ENCODE results near the gene SBSN. TPM values are rescaled to one million over a fixed set of nuclear protein-coding genes. Genes with fewer than 3 reads are reported as not detected.

SBSN gene
- total RNA-seq, 1 donor from 2014 or later: 0.29 TPM

DNA sequence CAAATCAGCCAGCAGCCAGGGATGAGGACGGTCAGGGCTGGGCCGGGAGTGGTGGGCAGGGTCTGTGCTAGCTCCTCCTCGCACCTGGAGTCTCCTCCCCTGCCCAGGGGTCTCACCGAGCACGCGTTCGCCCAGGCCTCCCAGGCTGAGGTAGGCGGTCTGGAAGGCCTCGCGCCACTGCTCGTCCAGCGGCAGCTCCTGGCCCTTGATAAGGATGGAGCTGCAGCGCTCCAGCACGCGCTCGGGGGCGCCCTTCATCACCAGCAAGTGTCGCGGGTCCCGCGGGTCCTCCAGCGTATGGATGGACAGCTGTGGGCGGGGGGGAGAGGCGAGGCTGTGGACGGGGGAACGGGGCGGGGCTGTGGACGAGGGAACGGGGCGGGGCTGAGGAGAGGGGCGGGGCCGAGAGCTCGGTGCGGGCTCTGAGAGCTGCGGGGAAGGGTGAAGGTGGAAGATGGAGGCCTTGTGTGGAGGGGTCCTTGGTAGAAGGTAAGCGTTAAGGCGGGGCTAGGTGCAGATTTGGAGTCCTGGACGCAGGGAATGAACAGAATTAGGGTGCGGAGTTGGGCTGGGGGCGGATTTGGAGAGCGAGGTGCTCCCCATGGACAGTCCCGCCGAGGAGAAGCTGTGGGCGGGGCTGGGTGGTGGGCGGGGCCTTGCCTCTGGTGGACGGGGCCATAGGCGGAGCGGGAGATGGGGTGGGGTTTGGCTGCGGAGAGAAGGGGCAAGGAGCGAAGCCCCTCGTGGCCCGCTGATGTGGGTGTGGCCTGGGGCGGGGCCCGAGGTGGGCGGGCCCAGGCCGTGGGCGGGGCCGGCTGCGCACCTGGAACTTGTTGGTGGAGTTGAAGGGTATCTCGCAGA lies 29.7 kb upstream of the SBSN start:
- H3K9me3 Mint-ChIP-seq (ENCODE audit: unreplicated experiment): peaks cover 2% of the 10 kb centered on the region
- peak overlapping the region; percentile 91 for H3K4me3 Mint-ChIP-seq (ENCODE audit: unreplicated experiment)

DNA sequence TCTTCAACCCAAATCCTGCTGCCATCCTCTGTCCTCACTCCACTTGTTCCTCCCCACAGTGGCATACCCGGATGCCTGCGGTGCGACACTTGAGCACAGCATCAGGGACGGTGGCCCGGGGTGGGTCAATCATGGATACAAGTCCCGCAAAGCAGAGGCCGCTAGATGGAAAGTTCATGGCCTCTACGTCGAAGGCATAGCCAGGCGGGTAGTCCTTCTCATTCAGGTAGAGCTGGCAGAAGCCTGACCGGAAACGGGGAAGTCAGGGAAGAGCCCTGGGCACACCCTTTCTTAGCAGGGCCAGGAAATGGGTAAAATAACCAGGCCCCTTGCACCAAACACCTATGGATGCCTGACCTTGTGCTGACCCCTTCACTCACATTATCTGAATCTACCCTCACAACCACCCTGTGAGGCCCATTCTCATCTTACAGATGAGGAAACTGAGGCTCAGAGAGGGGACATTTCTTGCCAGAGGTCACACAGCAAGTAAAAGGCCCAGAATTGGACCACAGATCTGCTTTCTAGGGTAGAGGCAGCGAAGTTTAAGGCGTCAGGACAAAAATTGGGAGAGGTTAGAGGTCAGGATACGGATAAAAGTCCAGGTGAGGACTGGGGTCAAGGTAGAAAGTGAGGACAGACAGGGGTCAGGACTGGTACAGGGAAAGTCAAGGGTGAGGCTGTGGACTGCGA lies 28.9 kb upstream of the SBSN start:
- no peak for DNase-seq
- TF ChIP-seq, protein P1, sequence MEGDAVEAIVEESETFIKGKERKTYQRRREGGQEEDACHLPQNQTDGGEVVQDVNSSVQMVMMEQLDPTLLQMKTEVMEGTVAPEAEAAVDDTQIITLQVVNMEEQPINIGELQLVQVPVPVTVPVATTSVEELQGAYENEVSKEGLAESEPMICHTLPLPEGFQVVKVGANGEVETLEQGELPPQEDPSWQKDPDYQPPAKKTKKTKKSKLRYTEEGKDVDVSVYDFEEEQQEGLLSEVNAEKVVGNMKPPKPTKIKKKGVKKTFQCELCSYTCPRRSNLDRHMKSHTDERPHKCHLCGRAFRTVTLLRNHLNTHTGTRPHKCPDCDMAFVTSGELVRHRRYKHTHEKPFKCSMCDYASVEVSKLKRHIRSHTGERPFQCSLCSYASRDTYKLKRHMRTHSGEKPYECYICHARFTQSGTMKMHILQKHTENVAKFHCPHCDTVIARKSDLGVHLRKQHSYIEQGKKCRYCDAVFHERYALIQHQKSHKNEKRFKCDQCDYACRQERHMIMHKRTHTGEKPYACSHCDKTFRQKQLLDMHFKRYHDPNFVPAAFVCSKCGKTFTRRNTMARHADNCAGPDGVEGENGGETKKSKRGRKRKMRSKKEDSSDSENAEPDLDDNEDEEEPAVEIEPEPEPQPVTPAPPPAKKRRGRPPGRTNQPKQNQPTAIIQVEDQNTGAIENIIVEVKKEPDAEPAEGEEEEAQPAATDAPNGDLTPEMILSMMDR (IDR thresholded peaks at IDR 0.05; ENCODE audit: partially characterized antibody, unreplicated experiment): no peak
- H3K27me3 Mint-ChIP-seq (ENCODE audit: unreplicated experiment): peaks cover 16% of the 10 kb centered on the region
- peaks cover 2% of the 10 kb centered on the region for H3K9me3 Mint-ChIP-seq (ENCODE audit: unreplicated experiment)
- peak overlapping the region; percentile 82 for H3K4me3 Mint-ChIP-seq (ENCODE audit: unreplicated experiment)
- no peaks in the 10 kb centered on the region for H3K4me1 Mint-ChIP-seq (ENCODE audit: low read depth, unreplicated experiment)
- peak overlapping the region; percentile 64 for H3K27ac Mint-ChIP-seq (ENCODE audit: unreplicated experiment)
- no peaks in the 10 kb centered on the region for H3K36me3 Mint-ChIP-seq (ENCODE audit: unreplicated experiment)

More for the DNA sequence above, 29.7 kb upstream of the SBSN start:
- peak overlapping the region; percentile 64 for H3K27ac Mint-ChIP-seq (ENCODE audit: unreplicated experiment)
- TF ChIP-seq, protein P1 (IDR thresholded peaks at IDR 0.05; ENCODE audit: partially characterized antibody, unreplicated experiment): no peak
- H3K4me1 Mint-ChIP-seq (ENCODE audit: low read depth, unreplicated experiment): no peaks in the 10 kb centered on the region
- H3K36me3 Mint-ChIP-seq (ENCODE audit: unreplicated experiment): no peaks in the 10 kb centered on the region
- H3K27me3 Mint-ChIP-seq (ENCODE audit: unreplicated experiment): peaks cover 16% of the 10 kb centered on the region
- DNase-seq: peak; percentile 94

DNA sequence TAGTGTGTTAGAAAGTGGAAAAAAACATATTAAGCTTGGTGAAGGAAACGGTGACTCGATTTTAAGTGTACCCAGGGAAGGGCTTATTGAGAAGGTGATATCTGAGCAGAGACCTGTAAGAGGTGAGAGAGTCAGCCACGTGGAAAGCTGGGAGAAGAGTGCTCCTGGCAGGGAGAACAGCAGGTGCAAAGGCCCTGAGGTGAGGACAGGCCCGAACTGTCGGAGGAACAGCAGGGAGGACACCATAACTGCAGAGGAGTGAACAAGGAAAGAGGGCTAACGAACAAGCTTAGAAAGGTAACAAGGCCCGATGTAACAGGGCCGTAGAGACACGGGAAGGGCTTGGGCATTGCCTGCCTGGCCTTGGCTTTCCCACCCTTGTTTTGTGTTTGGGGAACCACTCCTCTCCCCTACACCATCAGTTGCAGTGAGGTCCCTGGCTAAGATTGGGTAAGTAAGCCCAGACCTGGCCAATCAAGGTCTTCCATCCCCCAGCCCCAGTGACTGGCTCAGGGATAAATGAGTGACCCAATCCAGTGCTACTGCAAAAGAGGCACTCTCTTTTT lies 28.0 kb upstream of the SBSN start:
- H3K27me3 Mint-ChIP-seq (ENCODE audit: unreplicated experiment): peaks cover 11% of the 10 kb centered on the region
- no peak for DNase-seq
- peaks cover 2% of the 10 kb centered on the region for H3K9me3 Mint-ChIP-seq (ENCODE audit: unreplicated experiment)
- H3K4me3 Mint-ChIP-seq (ENCODE audit: unreplicated experiment): peak overlapping the region; percentile 7
- TF ChIP-seq, protein P1 (IDR thresholded peaks at IDR 0.05; ENCODE audit: partially characterized antibody, unreplicated experiment): no peak
- H3K27ac Mint-ChIP-seq (ENCODE audit: unreplicated experiment): peak overlapping the region; percentile 79
- H3K36me3 Mint-ChIP-seq (ENCODE audit: unreplicated experiment): no peaks in the 10 kb centered on the region
- H3K4me1 Mint-ChIP-seq (ENCODE audit: low read depth, unreplicated experiment): no peaks in the 10 kb centered on the region

DNA sequence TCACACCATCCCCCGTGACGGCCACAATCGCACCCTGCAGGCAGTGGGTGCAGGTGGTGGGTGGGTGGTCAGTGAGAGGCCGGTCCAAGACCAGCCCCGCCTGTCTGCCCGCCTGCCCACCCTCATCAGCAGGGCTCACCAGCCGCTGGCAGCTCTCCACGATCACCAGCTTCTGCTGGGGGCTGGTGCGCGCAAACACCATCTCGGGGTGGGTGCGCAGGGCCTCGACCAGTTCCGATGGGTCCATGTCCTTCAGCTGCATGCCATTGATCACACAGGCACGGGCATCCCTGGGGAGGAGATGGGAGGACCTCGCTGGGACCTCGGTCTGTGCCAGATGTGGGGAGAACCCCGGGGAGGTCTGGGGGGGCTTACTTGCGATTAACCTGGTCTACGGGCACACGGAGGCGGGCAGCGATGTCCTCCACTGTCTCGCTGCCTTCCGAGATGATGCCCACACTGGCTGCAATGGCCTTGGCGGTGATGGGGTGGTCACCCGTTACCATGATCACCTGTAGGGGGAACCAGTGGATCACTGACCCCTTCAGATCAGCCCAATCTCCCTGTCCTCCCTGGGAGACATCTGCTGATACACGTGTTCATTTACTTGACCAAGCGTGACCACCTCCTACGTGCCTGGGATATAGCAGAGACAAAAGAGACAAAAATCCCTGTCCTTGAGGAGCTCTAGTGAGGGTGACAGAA lies 27.3 kb upstream of the SBSN start:
- H3K4me1 Mint-ChIP-seq (ENCODE audit: low read depth, unreplicated experiment): no peaks in the 10 kb centered on the region
- TF ChIP-seq, protein P1 (IDR thresholded peaks at IDR 0.05; ENCODE audit: partially characterized antibody, unreplicated experiment): no peak
- no peaks in the 10 kb centered on the region for H3K36me3 Mint-ChIP-seq (ENCODE audit: unreplicated experiment)
- H3K9me3 Mint-ChIP-seq (ENCODE audit: unreplicated experiment): peaks cover 2% of the 10 kb centered on the region
- no peak overlapping the region for H3K4me3 Mint-ChIP-seq (ENCODE audit: unreplicated experiment)
- H3K27me3 Mint-ChIP-seq (ENCODE audit: unreplicated experiment): peaks cover 14% of the 10 kb centered on the region
- H3K27ac Mint-ChIP-seq (ENCODE audit: unreplicated experiment): peak overlapping the region; percentile 79
- no peak for DNase-seq
